HG03439 (cell line): Measurements from ENCODE around the gene CYP26B1.

Source experiments
- ATAC-seq: cut with Tn5 transposase; IDR thresholded peaks from one replicate; pipeline ENCODE4 v1.9.1; 2021; ENCODE audit warnings: mild to moderate bottlenecking, moderate library complexity; ENCODE audit not compliant: unreplicated experiment

CYP26B1 gene, protein sequence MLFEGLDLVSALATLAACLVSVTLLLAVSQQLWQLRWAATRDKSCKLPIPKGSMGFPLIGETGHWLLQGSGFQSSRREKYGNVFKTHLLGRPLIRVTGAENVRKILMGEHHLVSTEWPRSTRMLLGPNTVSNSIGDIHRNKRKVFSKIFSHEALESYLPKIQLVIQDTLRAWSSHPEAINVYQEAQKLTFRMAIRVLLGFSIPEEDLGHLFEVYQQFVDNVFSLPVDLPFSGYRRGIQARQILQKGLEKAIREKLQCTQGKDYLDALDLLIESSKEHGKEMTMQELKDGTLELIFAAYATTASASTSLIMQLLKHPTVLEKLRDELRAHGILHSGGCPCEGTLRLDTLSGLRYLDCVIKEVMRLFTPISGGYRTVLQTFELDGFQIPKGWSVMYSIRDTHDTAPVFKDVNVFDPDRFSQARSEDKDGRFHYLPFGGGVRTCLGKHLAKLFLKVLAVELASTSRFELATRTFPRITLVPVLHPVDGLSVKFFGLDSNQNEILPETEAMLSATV

DNA sequence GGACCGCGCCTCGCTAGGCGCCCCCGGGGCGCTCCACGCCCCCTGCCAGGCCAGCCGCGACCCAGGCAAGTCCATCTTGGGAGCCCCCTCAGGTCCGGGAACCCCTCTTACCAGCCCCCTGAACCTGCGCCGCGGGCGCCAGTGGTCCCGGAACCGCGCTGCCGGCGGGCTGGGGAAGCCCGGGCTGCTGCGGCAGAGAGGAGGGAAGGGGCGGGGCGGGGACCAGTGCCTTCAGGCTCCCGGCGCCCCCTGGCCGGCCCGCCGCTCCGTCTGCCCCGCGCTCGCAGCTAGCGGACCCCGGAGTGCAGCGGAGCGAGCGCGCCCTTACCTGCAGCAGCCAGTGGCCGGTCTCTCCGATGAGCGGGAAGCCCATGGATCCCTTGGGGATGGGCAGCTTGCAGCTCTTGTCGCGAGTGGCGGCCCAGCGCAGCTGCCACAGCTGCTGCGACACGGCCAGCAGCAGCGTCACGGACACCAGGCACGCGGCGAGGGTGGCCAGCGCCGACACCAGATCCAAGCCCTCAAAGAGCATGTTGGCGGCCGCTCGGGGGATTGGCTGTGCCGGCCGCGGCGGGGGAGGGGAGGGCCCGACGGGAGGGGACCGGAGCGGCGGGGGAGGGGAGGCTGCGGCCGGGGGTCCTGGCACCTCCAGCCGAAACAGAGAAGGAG, at the start of gene CYP26B1:
Gene CYP26B1, minus strand, starts transcription at position 560 of the 669 bp plus-strand sequence. Its CDS starts 28 bp downstream, at position 532.
- ATAC-seq: no peak

DNA sequence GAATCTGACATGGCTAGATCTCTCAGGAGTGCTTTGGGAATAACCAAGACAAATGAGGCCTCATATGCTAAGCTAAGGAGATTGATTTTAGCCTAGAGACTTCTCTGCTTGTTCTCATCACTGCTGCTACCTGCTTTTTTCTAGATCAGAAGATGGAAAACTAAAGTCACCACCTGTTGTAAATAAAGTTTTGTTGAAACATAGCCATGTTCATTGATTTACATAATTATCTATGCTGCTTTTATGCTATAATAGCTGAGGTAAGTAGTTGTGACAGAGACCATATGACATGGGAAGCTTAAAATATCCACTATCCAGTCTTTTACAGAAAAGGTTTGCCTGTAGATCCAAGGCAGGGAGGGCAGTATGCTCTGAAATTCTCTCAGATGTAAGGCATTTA, 46.1 kb upstream of the CYP26B1 start:
- ATAC-seq: no peak

DNA sequence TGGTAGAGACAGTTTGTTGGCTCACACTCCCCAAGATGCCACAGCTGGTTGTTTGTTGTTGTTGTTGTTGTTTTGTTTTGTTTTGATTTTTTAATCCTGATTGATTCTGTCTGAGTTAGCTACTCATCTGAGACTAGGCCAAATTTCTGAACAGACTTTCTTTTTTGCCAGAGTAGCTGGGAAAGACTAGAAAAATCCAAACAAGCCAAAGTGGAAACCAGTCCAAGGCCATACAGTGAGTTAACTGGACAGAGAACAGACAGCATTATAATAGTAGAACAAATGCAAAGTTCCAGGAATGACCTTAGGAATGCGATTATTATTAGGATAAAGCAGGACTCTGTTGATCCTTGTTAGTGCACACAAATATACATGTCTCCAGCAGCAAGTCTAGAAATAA, 43.8 kb upstream of the CYP26B1 start:
- no peak for ATAC-seq

DNA sequence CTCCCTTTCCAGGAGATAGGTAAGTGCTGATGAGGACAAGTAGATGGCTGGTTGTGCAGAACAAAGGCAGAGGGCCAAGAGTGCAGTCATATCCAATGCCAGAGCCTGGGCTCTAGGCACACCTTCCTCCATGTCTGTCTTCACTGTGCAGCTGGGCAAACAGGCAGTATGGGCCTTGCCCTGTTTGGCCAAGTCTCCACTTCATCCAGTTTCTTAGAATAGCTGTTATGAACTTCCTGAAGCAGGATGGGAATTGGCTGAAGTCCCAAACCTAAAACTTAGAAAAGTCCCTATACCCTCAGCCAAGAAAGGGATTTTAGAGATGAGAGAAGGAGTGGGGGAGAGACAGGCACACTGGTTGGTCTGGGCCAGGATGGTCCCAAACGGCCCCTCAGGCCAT, 37.5 kb upstream of the CYP26B1 start:
- no peak for ATAC-seq

DNA sequence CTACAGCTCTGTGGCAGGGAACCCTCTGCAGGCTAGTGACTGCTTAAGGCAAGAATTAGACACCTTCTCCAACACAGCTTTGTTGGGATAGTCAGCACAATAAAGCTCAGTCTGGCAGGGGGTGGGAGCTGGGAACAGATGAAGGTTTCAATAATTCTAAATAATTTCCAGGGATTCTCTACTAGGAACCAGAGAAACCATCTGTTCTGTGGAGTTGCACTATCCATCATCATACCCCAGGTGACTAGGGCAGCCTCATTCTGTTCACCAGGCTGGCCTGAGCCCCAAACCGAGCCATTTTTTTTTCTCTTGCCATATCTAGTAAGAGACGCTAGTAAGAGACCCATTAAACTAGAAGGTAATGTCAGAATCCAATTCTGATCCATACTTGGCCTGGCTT, 35.8 kb upstream of the CYP26B1 start:
- no peak for ATAC-seq

DNA sequence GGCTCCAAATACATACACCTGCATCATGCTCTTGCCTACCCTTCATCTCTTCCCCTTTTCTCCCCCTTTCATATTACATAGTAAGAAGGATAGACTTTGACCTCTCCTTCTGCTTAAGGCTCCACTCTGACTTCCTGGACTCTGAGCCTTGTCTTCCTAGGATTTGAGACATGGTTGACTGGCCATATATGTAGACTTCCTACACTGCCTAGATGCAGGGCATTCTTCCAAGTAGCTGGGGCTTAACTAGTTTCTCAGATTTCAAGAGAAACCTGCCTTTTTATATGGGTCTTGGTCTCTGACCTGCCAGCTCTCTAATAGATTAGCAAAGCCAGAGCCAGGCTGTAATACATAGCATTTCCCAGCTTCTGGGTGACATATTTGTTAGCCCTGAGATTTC, 35.4 kb upstream of the CYP26B1 start:
- ATAC-seq: no peak

DNA sequence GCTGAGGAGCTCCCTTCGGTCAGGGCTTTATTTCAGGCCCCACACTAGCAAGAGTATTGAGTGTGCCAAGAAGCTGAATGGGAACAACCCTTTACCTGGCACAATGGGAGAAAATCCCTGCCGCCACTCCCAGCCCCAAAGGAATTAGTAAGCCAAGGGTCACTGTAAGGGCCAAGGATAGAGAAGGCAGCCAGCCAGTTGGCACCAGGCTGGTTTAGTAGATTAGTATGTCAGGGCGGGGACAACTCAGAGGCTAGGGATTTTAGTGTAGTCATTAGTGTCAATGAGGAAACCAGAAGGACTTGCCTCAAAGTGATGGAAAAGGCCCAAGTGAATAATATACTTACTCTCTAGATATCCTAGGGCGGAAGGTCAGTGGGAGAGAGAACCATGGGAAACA, 34.9 kb upstream of the CYP26B1 start:
- ATAC-seq: no peak

DNA sequence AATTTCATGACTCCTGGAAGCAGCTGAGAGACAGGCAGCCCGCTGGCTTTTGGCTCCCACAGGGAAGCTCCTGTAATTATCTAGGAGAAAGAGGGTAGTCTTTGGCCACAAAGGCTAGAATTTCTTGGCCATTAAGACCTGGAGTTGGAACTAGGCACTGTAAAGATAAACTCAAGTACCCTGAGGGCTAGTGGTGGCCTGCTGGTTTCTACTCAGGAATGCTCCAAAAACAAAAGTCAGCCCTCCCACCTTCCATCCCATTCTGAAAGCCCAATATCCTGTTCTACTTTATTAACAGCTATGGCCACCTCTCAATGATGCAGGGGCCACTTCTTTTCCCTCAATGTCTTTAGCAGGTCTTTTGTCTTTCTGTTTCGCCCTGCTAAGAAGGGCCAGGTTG, 34.0 kb upstream of the CYP26B1 start:
- ATAC-seq: no peak

DNA sequence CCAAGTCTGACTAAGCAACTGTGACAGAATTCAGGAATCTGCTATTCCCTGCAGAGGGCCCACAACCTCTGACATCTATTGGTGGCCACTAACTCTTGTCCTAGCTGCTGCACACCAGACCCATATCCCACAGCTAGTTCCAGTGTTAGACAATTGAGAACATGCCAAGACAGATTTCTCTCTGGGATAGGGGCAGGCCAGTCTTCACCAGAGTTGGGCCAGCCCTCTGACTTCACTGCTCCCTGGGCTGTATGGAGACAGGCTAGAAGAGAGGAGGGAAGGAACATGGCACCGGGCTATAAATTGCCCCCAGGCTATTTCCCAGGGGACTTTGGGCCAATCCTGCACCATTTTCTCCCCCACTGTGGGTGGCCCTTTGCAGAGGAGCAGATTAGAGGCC, 32.7 kb upstream of the CYP26B1 start:
- ATAC-seq: no peak

DNA sequence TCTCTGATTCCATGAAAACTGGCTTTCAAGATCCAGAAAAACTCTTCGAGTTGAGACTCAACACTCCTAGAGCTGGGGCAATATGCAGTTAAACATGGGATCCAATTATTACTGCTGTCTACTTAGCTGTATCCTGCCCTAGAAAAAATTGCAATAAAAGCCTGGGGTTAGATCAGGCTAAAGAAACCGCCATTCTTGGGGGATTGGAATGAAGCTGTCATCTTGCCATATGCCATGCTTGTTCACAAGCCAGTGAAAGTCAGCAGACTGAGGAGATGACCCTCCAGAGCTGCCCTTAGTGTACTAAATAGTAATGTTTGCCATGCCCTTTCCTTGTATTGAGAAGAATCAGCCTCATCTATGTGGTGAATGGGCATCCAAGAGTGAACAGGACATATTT, 30.9 kb upstream of the CYP26B1 start:
- ATAC-seq: no peak

DNA sequence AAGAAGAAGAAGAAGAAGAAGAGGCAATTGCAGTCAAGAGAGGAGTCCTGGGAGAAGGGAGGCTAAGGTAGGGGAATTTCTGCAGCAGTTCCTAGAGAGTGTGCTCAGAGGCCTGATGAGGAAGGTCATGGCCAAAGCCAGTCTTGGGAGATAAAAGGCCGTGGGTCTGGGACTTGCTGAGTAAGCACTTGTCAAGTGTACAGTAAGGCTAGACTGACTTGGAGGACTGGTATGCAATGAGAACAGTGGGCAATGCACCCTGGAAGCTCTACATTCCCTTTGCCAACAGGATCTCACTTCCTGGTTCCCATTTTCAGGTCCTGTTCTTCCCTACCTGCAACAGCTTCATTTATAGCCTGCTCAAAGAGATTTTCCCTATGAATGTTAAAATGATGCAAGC, 28.6 kb upstream of the CYP26B1 start:
- ATAC-seq: no peak

DNA sequence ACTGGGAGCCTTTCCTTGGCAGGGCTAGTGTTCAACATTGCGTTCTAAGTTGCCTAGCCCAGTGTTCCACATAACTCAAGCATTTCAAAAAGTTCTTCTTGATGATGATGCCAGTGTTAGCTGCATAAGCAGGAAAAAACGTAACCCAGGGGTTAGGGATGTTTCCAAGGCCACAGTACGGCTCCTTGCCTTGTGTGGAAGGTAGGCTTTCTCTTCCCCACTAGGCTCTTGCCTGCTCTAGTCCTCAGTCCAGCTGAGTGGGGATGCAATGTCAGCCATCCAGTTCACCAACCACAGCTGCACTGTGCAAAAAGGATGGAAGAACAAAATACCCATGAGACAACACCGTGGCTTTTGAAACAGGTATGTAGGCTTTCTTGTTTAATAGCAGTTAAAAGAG, 28.0 kb upstream of the CYP26B1 start:
- no peak for ATAC-seq

DNA sequence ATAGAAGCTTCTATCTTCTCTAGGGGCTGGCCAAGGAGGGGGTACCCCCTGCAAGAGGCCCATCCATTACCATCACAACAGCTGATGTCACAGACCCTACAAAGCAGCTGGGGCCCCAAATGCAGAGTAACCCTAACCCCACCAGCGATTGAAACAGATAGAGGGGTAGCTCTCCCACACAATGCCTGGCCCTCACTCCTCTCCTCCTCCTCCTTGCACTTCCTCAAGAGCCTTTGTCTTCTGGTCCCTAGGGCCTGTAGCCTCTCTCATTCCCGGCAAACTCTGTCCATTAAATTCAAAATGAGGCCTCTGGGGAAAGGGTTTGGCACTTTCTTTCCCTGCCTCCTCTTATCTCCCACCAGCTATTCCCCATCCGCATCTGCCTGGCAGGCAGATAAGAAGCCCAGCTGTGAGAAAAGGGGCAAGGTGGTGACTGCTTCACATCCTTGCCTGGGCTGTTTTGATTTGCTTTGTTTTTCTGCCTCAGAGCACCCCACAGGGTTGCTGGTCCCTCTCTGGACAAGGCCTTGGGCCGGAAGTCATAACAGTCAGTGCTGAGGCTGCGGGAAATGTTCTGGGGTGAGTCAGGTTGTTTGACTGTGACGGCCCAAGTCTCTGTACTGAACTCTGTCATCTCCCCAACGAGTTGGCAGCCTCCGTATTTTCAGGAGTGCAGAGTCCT, 26.1 kb upstream of the CYP26B1 start:
- no peak for ATAC-seq

DNA sequence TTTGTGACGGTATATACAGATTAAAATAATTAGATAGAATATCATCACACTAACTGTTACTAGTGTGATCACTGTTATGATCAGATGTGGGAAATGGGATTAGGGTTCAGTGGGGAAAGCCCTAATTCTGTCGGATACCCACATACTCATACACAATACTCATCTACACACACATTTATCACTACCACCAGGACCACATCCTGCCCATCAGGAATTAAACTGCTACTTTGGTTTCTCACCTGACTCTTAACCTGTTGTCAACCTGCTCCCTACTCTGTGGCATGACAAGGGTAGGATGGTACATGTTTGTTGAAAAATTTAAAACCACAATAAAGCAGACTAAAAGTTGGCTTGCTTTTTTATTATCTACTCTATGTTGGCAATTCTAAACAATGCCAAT, 24.8 kb upstream of the CYP26B1 start:
- ATAC-seq: no peak

DNA sequence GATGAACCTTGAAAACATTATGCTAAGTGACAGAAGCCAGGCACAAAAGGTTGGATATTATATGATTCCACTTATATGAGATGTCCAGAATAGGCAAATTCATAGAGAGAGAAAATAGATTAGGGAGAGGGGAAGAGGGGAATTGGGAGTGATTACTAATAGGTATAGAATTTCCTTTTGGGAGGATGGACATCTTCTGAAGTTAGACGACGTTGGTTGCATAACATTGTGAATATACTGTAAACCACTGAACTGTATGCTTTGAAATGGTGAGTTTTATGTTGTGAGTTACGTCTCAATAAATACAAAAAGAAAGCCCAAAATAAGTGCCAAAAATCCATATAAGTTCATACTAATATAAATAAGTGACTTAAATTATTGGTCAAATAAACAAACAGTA, 18.6 kb upstream of the CYP26B1 start:
- no peak for ATAC-seq

DNA sequence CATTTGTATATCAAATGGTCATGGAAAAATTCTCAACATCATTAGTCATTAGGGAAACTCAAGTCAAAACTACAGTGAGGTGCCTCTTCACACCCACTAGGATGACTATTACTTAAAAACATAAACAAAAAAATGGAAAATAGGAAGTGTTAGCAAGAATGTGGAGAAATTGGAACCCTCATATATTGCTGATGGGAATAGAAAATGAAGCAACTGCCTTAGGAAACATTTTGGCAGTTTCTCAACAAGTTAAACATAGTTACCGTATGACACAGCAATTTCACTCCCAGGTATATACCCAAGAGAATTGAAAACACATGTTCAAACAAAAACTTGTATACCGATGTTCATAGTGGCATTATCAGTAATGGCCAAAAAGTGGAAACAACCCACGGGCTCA, 18.1 kb upstream of the CYP26B1 start:
- no peak for ATAC-seq

DNA sequence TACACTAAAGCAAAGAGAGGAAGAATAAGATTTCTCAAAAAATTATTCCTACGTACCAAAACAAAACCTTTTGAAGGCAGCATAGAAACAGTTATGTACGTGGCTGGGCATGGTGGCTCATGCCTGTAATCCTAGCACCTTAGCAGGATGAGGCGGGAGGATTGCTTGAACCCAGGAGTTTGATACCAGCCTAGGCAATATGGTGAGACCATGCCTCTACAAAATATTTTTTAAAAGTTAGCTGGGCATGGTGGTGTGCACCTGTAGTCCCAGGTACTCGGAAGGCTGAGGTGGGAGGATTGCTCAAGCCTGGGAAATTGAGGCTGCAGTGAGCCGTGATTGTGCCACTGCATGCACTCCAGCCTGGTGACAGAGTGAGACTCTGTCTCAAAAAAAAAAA, 14.9 kb upstream of the CYP26B1 start:
- ATAC-seq: no peak

DNA sequence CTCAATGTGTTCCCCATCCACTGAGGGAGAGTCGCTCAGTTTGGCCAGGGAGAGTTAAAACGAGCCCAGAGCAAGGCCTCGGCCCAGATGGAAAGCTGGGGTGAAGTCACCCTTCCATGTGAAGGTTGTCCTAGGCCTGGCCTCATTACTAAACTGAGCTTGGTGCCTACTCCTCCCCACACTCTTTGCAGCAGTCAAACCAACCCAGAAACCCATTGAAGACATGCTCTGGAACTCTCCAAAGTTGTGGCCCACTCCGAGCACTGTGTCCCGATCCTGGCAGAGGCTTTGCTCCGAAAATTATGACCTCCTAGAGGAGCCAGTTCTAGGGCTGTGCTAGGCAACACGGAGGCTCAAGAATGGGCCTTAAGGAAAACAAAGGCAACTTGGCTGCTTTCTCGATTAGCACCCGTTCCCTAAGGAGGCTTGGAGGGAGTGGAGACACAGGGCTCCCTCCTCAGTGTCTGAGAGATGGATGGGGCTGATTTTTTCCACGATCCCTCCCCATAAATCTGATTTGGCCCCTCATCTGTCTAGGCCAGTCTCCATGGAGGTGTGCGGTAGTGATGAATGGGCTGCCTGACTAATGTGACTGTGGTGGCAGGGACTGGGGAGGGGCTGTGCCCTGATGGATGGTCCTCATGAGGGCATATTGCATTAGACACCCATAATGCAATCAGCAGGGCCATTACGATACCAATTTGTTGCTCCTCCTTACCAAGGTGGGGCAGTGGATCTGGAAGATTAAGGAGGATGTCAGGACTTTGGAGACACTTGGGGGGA, 11.7 kb upstream of the CYP26B1 start:
- ATAC-seq: no peak

DNA sequence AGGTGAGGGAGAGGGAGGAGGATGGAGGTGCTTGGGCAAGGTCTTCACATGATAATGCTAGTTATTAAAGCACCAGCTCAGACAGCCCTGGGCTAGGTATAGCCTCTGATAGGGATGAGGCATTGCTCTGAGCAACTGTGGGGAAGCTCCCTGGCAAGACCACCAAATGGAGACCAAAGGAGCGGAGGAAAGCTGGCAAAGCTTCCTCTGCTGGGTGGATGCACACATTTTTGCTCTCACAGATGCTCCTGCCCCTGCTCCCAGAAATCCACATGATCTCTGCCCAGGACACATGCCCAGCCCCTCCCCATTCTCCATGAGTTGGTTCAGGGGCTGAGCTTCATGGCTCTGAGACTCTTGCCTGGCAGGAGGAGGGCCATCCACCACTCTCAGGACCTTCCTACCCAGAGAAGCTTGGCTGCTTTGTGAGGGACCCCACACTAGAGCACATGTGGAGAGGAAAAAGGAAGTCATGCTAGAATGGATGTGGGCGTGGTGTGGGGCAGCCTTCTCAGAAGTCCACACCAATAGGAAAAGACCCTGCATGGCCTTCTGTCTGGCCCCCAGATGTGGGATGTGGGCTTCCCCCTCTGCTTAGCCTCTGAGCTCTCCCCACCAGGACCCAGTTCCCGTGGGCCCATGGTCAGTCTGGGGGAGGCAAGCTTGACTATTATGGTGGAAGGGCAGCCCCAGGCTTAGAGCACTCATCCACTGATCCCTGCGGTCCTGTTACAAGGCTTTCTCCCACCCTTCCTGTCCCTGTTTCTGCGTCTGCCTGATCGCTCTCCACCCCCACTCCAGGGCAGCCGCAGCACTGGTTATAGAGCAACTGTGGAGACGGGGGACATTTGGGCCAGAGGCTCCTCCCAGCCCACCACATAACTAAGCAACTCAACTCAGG, 10.5 kb upstream of the CYP26B1 start:
- no peak for ATAC-seq

DNA sequence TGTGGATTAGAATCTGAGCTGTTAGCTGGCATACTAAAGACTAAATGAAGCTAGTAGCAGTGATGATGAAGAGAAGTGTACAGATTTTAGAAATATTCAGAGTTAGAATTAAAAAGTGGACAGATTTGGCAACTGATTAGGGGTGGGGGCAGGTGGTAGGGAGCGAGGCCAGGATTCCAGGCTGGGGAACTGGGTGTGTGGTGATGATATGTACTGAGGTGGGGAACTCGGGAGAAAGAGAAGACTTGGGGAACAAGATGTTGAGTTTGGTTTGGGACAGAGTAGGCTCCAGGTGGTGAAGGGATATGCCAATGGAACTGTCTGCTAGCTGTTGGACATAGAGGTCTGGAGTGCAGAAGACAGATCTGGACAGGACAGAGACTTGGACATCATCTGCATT, 9.2 kb upstream of the CYP26B1 start:
- no peak for ATAC-seq
